Measurements from ENCODE around the gene DNAH2. TPM values are rescaled to one million over a fixed set of nuclear protein-coding genes. Genes with fewer than 3 reads are reported as not detected.

DNAH2 gene
- total RNA-seq, 2 donors from 2014 or later: under 0.01 TPM; not detected in 1

GRCh38 chr17:7823581-7824001 is 106.0 kb downstream of the DNAH2 start:
- H3K27ac ChIP-seq: no peak overlapping the region
- TF ChIP-seq, protein P1, sequence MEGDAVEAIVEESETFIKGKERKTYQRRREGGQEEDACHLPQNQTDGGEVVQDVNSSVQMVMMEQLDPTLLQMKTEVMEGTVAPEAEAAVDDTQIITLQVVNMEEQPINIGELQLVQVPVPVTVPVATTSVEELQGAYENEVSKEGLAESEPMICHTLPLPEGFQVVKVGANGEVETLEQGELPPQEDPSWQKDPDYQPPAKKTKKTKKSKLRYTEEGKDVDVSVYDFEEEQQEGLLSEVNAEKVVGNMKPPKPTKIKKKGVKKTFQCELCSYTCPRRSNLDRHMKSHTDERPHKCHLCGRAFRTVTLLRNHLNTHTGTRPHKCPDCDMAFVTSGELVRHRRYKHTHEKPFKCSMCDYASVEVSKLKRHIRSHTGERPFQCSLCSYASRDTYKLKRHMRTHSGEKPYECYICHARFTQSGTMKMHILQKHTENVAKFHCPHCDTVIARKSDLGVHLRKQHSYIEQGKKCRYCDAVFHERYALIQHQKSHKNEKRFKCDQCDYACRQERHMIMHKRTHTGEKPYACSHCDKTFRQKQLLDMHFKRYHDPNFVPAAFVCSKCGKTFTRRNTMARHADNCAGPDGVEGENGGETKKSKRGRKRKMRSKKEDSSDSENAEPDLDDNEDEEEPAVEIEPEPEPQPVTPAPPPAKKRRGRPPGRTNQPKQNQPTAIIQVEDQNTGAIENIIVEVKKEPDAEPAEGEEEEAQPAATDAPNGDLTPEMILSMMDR (IDR thresholded peaks at IDR 0.05): no peak
- ATAC-seq (ENCODE audit: insufficient number of reproducible peaks, low FRiP score, low read depth) (no peak), DNase-seq (ENCODE audit: low spot score) (no peak)
- no peaks in the 10 kb centered on the region for H3K36me3 ChIP-seq
- H3K4me1 ChIP-seq (ENCODE audit: control insufficient read depth in 1 of 2, low read depth in 2 of 2): peaks cover 3 to 10% of the 10 kb centered on the region in 2 donors
- H3K27me3 ChIP-seq (replicated peaks; ENCODE audit: insufficient read depth): no peaks in the 10 kb centered on the region
- H3K9me3 ChIP-seq: no peaks in the 10 kb centered on the region
- H3K4me3 ChIP-seq: no peak overlapping the region

- Histone ChIP-seq H3K9me3 (no peaks in the 10 kb centered on the region), H3K27ac (no peak overlapping the region), H3K4me1 (ENCODE audit: control insufficient read depth in 1 of 2, low read depth in 2 of 2) (peaks cover 3 to 10% of the 10 kb centered on the region in 2 donors), H3K4me3 (no peak overlapping the region), H3K27me3 (replicated peaks; ENCODE audit: insufficient read depth) (no peaks in the 10 kb centered on the region), H3K36me3 (no peaks in the 10 kb centered on the region)
- TF ChIP-seq, protein P1 (IDR thresholded peaks at IDR 0.05): no peak
- no peak for DNase-seq (ENCODE audit: low spot score)
- no peak for ATAC-seq (ENCODE audit: insufficient number of reproducible peaks, low FRiP score, low read depth)
These were observed 106.7 kb downstream of the DNAH2 start for GRCh38 chr17:7824021-7824924.

DNA sequence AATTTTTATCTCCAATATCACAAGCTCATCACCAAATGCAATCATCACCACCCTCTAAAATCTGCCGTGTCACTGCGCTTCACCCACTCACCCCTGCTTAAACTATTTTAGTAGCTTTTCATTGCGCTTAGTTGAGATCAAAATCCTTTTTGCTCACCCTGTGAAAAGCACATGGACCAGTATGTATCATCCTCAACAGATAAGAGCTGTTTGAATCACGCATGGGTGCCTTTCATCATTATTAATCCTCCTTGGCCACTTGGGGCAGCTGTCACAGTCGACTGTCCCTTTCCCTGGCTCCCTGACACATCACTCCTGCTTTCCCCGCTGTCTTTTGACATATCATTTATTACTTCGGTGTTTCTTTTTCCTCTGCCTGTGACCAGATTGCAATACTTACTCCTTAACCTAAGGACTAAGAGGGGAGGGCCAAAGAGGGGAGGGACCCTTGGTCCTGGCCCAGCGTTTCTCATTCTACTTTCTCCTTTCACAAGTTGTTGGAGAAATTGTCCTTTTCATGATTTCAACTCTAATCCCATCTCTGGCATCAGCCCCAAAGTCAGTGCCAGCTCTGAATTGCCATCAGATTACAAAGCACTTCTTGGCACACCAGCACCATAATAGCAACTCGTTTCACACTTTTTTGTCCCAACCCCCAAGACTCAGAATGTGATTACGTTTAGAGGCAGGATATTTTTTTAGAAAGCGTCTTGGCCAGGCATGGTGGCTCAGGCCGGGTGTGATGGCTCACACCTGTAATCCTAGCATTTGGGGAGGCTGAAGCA is 107.9 kb downstream of the DNAH2 start:
- no peak for DNase-seq (ENCODE audit: low spot score)
- ATAC-seq (ENCODE audit: insufficient number of reproducible peaks, low FRiP score, low read depth): no peak
- no peak overlapping the region for H3K27ac ChIP-seq
- no peaks in the 10 kb centered on the region for H3K27me3 ChIP-seq (replicated peaks; ENCODE audit: insufficient read depth)
- peaks cover 3 to 10% of the 10 kb centered on the region in 2 donors for H3K4me1 ChIP-seq (ENCODE audit: control insufficient read depth in 1 of 2, low read depth in 2 of 2)
- H3K9me3 ChIP-seq: no peaks in the 10 kb centered on the region
- TF ChIP-seq, protein P1 (IDR thresholded peaks at IDR 0.05): no peak
- no peak overlapping the region for H3K4me3 ChIP-seq
- H3K36me3 ChIP-seq: no peaks in the 10 kb centered on the region

GRCh38 chr17:7830616-7831015 is 113.1 kb downstream of the DNAH2 start:
- TF ChIP-seq, protein P1 (IDR thresholded peaks at IDR 0.05): no peak
- Histone ChIP-seq H3K27ac (no peak overlapping the region), H3K27me3 (replicated peaks; ENCODE audit: insufficient read depth) (no peaks in the 10 kb centered on the region), H3K4me3 (no peak overlapping the region), H3K36me3 (no peaks in the 10 kb centered on the region), H3K4me1 (ENCODE audit: control insufficient read depth in 1 of 2, low read depth in 2 of 2) (peaks cover 3 to 6% of the 10 kb centered on the region in 2 donors), H3K9me3 (no peaks in the 10 kb centered on the region)
- DNase-seq (ENCODE audit: low spot score): no peak
- ATAC-seq (ENCODE audit: insufficient number of reproducible peaks, low FRiP score, low read depth): no peak

DNA sequence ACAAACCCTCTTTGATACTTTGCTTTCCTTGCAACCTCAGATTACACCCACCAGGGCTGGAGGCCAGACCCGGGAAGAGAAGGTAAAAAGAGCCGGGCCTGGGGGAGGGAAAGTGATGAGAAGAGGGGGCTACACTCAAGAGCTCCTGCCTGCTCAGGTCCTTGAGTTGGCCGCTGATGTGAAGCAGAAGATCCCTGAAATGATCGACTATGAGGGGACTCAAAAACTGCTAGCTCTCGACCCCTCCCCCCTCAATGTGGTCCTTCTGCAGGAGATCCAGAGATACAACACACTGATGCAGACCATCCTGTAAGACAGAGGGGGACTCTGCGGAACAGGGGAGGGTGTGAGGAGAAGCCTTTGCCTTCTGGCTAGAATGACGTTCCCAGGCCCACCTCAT is 113.7 kb downstream of the DNAH2 start:
- Histone ChIP-seq H3K9me3 (no peaks in the 10 kb centered on the region), H3K27me3 (replicated peaks; ENCODE audit: insufficient read depth) (no peaks in the 10 kb centered on the region), H3K27ac (no peak overlapping the region), H3K36me3 (no peaks in the 10 kb centered on the region), H3K4me1 (ENCODE audit: control insufficient read depth in 1 of 2, low read depth in 2 of 2) (peaks cover under 1 to 2% of the 10 kb centered on the region in 2 donors), H3K4me3 (no peak overlapping the region)
- TF ChIP-seq, protein P1 (IDR thresholded peaks at IDR 0.05): no peak
- ATAC-seq (ENCODE audit: insufficient number of reproducible peaks, low FRiP score, low read depth) (no peak), DNase-seq (ENCODE audit: low spot score) (no peak)

Measured in thoracic aorta (tissue), 2 donors.